Kidney (tissue), 14 donors: ENCODE measurements around the gene GRID1. TPM values are rescaled to one million over a fixed set of nuclear protein-coding genes. Genes with fewer than 3 reads are reported as not detected.

Experiments used
- DNase-seq, 5 donors: peaks; one replicate each; pipeline ENCODE4 v3.0.0-alpha.2; 2013 to 2020
- FAIRE-seq: peaks from 2 replicates; lab custom pipeline; 2012; peaks lifted over from hg19 to GRCh38; lab: Jason Lieb, UNC
- H3K27ac ChIP-seq, 2 donors: one replicate each; pipeline ENCODE4 v1.7.0; 2013; ENCODE audit warnings: low read depth in 2 of 2, low read length in 2 of 2, inconsistent platforms in 1 of 2
- H3K27me3 ChIP-seq: one replicate; pipeline ENCODE4 v1.7.1; 2013; ENCODE audit warnings: low read length, inconsistent platforms; ENCODE audit not compliant: control insufficient read depth, insufficient read depth
- H3K36me3 ChIP-seq, 3 donors: one replicate each; pipeline versions ENCODE4 v1.7.0 to v1.7.1; 2013; ENCODE audit warnings: low read length in 3 of 3, control low read depth in 1 of 3, inconsistent platforms in 1 of 3; ENCODE audit not compliant: insufficient read depth in 3 of 3, control insufficient read depth in 2 of 3
- H3K4me1 ChIP-seq, 3 donors: one replicate each; pipeline versions ENCODE4 v1.7.0 to v1.7.1; 2013; ENCODE audit warnings: low read length in 3 of 3, inconsistent platforms in 1 of 3, low read depth in 1 of 3; ENCODE audit not compliant: control insufficient read depth in 2 of 3, insufficient read depth in 2 of 3
- H3K4me3 ChIP-seq, 3 donors: one replicate each; pipeline versions ENCODE4 v1.7.0 to v1.8.1; 2013; ENCODE audit warnings: low read length in 3 of 3, control low read depth in 1 of 3, inconsistent platforms in 1 of 3
- H3K9ac ChIP-seq, 3 donors: one replicate each; pipeline versions ENCODE4 v1.7.0 to v1.7.1; 2013; ENCODE audit warnings: low read length in 3 of 3, control low read depth in 1 of 3, inconsistent platforms in 1 of 3
- H3K9me3 ChIP-seq, 3 donors: one replicate each; pipeline versions ENCODE4 v1.7.0 to v1.7.1; 2013; ENCODE audit warnings: low read length in 3 of 3, control low read depth in 1 of 3, inconsistent platforms in 1 of 3; ENCODE audit not compliant: control insufficient read depth in 2 of 3, insufficient read depth in 1 of 3
- intact Hi-C: fragments of 100-400 bp; cut with DNase I; formaldehyde crosslinking; loops from one replicate; pipeline ENCODE4 v1.11.1; 2022
- polyA plus RNA-seq: library from polyadenylated mRNA; stranded (reverse); fragments of 350-450 nt; fragmentation: Illumina TruSeq; extraction: RNeasy Lipid Tissue Mini Kit (QIAGEN cat#74804); gene quantifications from one replicate; pipeline ENCODE4 v1.2.3, GENCODE V29; 2014; ENCODE audit warnings: low read depth, low replicate concordance; ENCODE audit not compliant: insufficient read depth
- total RNA-seq: library from RNA; stranded (reverse); fragmentation: NEBNext Ultra II Directional; extraction: Animal tissue kit (Norgen Biotek cat#: 25700); gene quantifications from one replicate; pipeline ENCODE4 v1.2.1, GENCODE V29; 2021
- TF ChIP-seq, protein P1 (sequence below): IDR thresholded peaks from 3 replicates; pipeline ENCODE4 v1.5.1; 2012; ENCODE audit warnings: mild to moderate bottlenecking, moderate library complexity, borderline replicate concordance; ENCODE audit not compliant: insufficient read depth; ENCODE audit errors: extremely low read depth
- donor health status: control.
- donor health status: control.
- donor health status: control.
- donor health status: control.
- donor health status: control.
- donor health status: DM: yes; HTN: yes; CAD: no.
- donor health status: Normal renal cell carcinoma (clear cell type).

The GRID1 gene
- total and polyA plus RNA-seq, 2 donors from 2014 or later = 0.37 to 1.4 TPM

DNA sequence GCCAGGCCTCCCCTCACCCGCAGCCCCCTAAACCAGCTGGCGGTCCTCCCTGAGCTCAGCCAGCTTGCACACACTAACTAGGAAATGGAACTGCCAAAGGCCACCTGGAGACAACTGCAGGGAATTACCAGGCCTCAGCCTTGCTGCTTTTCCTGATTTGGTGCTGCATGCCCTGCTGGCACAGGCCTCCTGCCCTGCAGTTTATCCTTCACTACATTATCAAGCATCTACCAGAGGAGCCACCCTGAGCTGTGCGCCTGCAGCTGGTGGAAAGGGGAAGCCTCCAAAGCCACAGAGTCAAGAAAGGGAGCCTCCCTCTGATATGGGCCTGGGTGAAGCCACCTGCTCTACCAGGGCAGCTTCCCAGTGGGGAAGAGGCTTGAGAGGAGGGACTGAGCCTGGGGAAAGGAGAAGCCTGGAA lies 139.8 kb downstream of the GRID1 start:
- Histone ChIP-seq H3K9me3 (no peaks in the 10 kb centered on the region), H3K27me3 (no peaks in the 10 kb centered on the region), H3K4me3 (no peak overlapping the region), H3K27ac (no peak overlapping the region), H3K9ac (no peak overlapping the region), H3K4me1 (no peaks in the 10 kb centered on the region), H3K36me3 (no peaks in the 10 kb centered on the region)
- DNase-seq (peak in 2 of 5 donors; percentile 9 to 39), FAIRE-seq (no peak)
- TF ChIP-seq, protein P1, sequence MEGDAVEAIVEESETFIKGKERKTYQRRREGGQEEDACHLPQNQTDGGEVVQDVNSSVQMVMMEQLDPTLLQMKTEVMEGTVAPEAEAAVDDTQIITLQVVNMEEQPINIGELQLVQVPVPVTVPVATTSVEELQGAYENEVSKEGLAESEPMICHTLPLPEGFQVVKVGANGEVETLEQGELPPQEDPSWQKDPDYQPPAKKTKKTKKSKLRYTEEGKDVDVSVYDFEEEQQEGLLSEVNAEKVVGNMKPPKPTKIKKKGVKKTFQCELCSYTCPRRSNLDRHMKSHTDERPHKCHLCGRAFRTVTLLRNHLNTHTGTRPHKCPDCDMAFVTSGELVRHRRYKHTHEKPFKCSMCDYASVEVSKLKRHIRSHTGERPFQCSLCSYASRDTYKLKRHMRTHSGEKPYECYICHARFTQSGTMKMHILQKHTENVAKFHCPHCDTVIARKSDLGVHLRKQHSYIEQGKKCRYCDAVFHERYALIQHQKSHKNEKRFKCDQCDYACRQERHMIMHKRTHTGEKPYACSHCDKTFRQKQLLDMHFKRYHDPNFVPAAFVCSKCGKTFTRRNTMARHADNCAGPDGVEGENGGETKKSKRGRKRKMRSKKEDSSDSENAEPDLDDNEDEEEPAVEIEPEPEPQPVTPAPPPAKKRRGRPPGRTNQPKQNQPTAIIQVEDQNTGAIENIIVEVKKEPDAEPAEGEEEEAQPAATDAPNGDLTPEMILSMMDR = no peak
- intact Hi-C loops = no loop called here

DNA sequence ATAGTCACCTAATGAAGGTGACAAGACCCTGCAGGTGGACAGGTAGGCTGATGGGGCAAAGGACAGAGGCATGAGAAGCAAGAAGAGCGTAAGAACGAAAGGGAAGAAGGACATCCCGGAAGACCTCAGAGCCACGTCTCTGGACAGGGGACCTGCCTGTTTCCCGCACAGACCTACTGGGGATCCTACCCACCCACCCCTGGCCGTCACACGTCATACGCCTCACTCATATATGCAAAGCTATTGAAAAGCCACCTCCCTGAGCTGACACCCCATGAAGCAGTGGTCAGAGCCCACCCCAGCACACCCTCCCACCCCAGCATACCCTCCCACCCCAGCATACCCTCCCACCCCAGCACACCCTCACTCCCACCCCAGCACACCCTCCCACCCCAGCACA lies 140.6 kb downstream of the GRID1 start:
- Histone ChIP-seq H3K27me3 (no peaks in the 10 kb centered on the region), H3K4me1 (no peaks in the 10 kb centered on the region), H3K9ac (no peak overlapping the region), H3K27ac (no peak overlapping the region), H3K4me3 (no peak overlapping the region), H3K9me3 (no peaks in the 10 kb centered on the region), H3K36me3 (no peaks in the 10 kb centered on the region)
- FAIRE-seq (no peak), DNase-seq (peak in 1 of 5 donors; percentile 43)
- TF ChIP-seq, protein P1 = no peak
- intact Hi-C loops = no loop called here

DNA sequence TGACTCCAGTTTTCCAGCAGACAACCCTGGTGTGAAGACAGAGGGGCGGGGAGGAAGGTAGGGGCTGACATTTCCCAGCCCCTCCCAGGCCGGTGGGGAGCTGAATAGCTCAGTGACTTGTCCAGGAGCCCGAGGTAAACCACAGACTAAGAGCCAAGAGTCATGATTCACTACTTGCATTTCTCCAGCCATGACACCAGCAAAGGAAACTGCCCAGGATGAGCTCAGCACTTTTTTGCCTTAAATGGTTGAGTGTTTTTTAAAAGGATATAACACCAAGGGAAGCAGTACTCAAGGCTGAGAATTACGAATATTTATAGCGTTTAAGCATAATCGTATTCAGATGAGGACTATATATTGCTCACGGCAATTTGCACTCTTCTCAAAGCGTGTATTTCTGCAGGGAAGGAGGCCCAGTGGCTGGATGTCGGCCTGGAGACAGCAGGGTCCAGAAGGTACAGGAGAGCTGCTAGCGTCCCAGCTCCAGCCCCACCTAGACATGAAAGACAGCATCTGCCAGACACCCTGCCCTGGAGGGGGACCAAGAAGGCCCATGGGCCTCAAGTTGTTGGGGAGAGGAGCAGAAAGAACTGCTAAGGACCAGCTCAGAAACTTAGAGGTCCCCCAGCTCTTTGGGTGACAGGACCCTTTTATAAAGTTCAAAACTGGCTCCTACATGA lies 141.4 kb downstream of the GRID1 start:
- Histone ChIP-seq H3K4me1 (no peaks in the 10 kb centered on the region), H3K27me3 (no peaks in the 10 kb centered on the region), H3K36me3 (no peaks in the 10 kb centered on the region), H3K27ac (no peak overlapping the region), H3K9ac (no peak overlapping the region), H3K4me3 (no peak overlapping the region), H3K9me3 (no peaks in the 10 kb centered on the region)
- FAIRE-seq = no peak
- DNase-seq = peak in 1 of 5 donors; percentile 24
- intact Hi-C loops = no loop called here
- TF ChIP-seq, protein P1 = no peak
